ENCODE measurements around the gene DNAH10.

The DNAH10 gene

GRCh38 chr12:123886931-123887582 is 125.0 kb downstream of the DNAH10 start:
- no peaks in the 10 kb centered on the region for H3K36me3 ChIP-seq (ENCODE audit: control insufficient read depth in 2 of 2, insufficient read depth in 1 of 2, low read length in 2 of 2)
- no peak overlapping the region for H3K27ac ChIP-seq (ENCODE audit: extremely low read depth, low read depth, low read length)
- no peaks in the 10 kb centered on the region for H3K4me1 ChIP-seq (ENCODE audit: control insufficient read depth, insufficient read depth, low read length)
- H3K9me3 ChIP-seq (ENCODE audit: control insufficient read depth, insufficient read depth, low read depth, low read length), result no peaks in the 10 kb centered on the region
- CTCF ChIA-PET, result interaction anchor here (1.3 kb wide), 1 partner anchor 18 kb away, joined by 3 read pairs; no protein-coding TSS in a partner anchor
- POLR2A ChIA-PET, result no interaction called here
- TF ChIP-seq TCF7L2 (IDR thresholded peaks at IDR 0.05; ENCODE audit: borderline replicate concordance, low read depth, low read length) (no peak), ZNF561 (tag by site-specific recombination; IDR thresholded peaks at IDR 0.05; ENCODE audit: borderline replicate concordance) (no peak), EGR2 (tag by site-specific recombination; IDR thresholded peaks at IDR 0.05; ENCODE audit: low read depth) (no peak), ZNF555 (tag by site-specific recombination; conservative IDR thresholded peaks at IDR 0.05) (no peak), GLI2 (tag by site-specific recombination; IDR thresholded peaks at IDR 0.05; ENCODE audit: borderline replicate concordance, low read depth) (no peak), ZNF2 (tag by site-specific recombination; IDR thresholded peaks at IDR 0.05) (no peak), SP3 (tag by site-specific recombination; IDR thresholded peaks at IDR 0.05) (no peak)
- H3K4me3 ChIP-seq (ENCODE audit: low read depth, low read length), result no peak overlapping the region

DNA sequence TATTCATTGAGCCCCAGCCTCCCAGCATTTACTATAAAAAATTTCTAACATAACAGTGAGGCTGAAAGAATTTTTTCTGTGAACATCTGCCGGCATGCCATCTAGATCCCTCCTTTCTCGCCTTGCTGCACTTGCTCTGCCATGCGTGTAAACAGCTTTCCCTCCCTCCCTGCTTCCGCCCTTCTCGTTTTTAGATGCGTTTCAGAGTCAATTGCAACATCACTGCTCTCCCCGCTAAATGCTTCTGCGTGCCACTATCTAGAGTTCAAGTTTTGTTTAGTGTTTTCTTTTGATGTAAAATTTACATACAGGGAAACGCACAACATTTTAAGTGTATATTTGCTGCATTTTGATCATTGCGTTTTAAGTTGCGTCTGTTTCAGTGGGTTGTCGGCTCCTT is 126.9 kb downstream of the DNAH10 start:
- POLR2A ChIA-PET, result no interaction called here
- Histone ChIP-seq H3K4me3 (ENCODE audit: low read depth, low read length) (no peak overlapping the region), H3K4me1 (ENCODE audit: control insufficient read depth, insufficient read depth, low read length) (no peaks in the 10 kb centered on the region), H3K9me3 (ENCODE audit: control insufficient read depth, insufficient read depth, low read depth, low read length) (no peaks in the 10 kb centered on the region), H3K27ac (ENCODE audit: extremely low read depth, low read depth, low read length) (no peak overlapping the region), H3K36me3 (ENCODE audit: control insufficient read depth in 2 of 2, insufficient read depth in 1 of 2, low read length in 2 of 2) (no peaks in the 10 kb centered on the region)
- TF ChIP-seq, protein P1, sequence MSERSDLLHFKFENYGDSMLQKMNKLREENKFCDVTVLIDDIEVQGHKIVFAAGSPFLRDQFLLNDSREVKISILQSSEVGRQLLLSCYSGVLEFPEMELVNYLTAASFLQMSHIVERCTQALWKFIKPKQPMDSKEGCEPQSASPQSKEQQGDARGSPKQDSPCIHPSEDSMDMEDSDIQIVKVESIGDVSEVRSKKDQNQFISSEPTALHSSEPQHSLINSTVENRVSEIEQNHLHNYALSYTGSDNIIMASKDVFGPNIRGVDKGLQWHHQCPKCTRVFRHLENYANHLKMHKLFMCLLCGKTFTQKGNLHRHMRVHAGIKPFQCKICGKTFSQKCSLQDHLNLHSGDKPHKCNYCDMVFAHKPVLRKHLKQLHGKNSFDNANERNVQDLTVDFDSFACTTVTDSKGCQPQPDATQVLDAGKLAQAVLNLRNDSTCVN (tag by site-specific recombination; optimal IDR thresholded peaks at IDR 0.05), result no peak
- no peak for TF ChIP-seq ZNF184 (tag by site-specific recombination; IDR thresholded peaks at IDR 0.05)
- TF ChIP-seq ZFP37 (tag by site-specific recombination; IDR thresholded peaks at IDR 0.05), result no peak
- TF ChIP-seq, protein P2, sequence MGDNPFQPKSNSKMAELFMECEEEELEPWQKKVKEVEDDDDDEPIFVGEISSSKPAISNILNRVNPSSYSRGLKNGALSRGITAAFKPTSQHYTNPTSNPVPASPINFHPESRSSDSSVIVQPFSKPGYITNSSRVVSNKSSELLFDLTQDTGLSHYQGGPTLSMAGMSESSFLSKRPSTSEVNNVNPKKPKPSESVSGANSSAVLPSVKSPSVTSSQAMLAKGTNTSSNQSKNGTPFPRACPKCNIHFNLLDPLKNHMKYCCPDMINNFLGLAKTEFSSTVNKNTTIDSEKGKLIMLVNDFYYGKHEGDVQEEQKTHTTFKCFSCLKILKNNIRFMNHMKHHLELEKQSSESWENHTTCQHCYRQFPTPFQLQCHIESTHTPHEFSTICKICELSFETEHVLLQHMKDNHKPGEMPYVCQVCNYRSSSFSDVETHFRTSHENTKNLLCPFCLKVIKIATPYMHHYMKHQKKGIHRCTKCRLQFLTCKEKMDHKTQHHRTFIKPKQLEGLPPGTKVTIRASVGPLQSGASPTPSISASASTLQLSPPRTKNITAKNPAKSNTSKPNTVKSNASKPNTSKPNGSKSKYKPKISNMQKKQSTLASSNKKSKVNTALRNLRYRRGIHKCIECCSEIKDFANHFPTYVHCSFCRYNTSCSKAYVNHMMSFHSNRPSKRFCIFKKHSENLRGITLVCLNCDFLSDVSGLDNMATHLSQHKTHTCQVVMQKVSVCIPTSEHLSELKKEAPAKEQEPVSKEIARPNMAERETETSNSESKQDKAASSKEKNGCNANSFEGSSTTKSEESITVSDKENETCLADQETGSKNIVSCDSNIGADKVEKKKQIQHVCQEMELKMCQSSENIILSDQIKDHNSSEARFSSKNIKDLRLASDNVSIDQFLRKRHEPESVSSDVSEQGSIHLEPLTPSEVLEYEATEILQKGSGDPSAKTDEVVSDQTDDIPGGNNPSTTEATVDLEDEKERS (tag by site-specific recombination; IDR thresholded peaks at IDR 0.05), result no peak
- TF ChIP-seq, protein P3, sequence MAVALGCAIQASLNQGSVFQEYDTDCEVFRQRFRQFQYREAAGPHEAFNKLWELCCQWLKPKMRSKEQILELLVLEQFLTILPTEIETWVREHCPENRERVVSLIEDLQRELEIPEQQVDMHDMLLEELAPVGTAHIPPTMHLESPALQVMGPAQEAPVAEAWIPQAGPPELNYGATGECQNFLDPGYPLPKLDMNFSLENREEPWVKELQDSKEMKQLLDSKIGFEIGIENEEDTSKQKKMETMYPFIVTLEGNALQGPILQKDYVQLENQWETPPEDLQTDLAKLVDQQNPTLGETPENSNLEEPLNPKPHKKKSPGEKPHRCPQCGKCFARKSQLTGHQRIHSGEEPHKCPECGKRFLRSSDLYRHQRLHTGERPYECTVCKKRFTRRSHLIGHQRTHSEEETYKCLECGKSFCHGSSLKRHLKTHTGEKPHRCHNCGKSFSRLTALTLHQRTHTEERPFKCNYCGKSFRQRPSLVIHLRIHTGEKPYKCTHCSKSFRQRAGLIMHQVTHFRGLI (tag by site-specific recombination; IDR thresholded peaks at IDR 0.05), result no peak
- no peak for TF ChIP-seq ZNF19 (tag by site-specific recombination; IDR thresholded peaks at IDR 0.05; ENCODE audit: low read depth)
- CTCF ChIA-PET, result interaction anchor here (1.4 kb wide), 1 partner anchor 17 kb away, joined by 5 read pairs; no protein-coding TSS in a partner anchor

DNA sequence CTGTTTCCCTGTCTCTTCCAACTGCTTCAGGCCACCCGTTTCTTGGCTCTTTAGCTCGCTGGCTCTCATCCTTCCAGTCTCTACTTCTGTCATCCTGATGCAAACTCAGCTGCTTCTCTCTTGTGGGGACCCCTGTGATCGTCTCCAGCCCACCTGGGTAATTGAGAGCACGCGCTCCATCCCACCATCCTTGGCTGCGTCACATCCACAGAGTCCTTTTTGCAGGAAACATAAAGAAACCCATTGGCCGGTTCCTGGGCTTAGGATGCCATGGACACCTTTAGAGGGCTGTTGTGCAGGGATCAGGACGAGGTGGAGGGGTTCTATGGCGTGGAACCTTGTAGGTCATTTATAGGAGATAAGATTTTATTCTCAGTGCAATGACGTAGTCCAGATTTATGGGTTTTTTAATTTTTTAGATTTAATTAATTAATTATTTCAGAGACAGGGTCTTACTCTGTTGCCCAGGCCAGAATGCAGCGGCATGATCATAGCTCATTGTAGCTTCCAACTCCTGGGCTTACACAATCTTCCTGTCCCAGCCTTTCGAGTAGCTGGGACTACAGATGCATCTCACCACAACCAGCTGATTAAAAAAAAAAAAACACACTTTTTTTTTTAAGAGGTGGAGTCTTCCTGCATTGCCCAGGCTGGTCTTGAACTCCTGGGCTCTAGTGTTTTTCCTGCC is 127.9 kb downstream of the DNAH10 start:
- H3K9me3 ChIP-seq (ENCODE audit: control insufficient read depth, insufficient read depth, low read depth, low read length), result no peaks in the 10 kb centered on the region
- H3K27ac ChIP-seq (ENCODE audit: extremely low read depth, low read depth, low read length), result no peak overlapping the region
- H3K36me3 ChIP-seq (ENCODE audit: control insufficient read depth in 2 of 2, insufficient read depth in 1 of 2, low read length in 2 of 2), result no peaks in the 10 kb centered on the region
- ChIA-PET POLR2A (no interaction called here), CTCF (interaction anchor here (0.6 to 1.4 kb wide), 2 partner anchors 8 to 15 kb away, joined by 3 to 5 read pairs; no protein-coding TSS in a partner anchor)
- H3K4me3 ChIP-seq (ENCODE audit: low read depth, low read length), result no peak overlapping the region
- H3K4me1 ChIP-seq (ENCODE audit: control insufficient read depth, insufficient read depth, low read length), result no peaks in the 10 kb centered on the region
- TF ChIP-seq ZBTB1 (tag by site-specific recombination; IDR thresholded peaks at IDR 0.05) (no peak), ZNF610 (tag by site-specific recombination; IDR thresholded peaks at IDR 0.05; ENCODE audit: borderline replicate concordance) (no peak), ZNF174 (tag by site-specific recombination; IDR thresholded peaks at IDR 0.05) (no peak), SALL2 (tag by site-specific recombination; IDR thresholded peaks at IDR 0.05; ENCODE audit: borderline replicate concordance) (no peak), ZNF426 (tag by site-specific recombination; IDR thresholded peaks at IDR 0.05) (no peak)
- TF ChIP-seq, protein P4, sequence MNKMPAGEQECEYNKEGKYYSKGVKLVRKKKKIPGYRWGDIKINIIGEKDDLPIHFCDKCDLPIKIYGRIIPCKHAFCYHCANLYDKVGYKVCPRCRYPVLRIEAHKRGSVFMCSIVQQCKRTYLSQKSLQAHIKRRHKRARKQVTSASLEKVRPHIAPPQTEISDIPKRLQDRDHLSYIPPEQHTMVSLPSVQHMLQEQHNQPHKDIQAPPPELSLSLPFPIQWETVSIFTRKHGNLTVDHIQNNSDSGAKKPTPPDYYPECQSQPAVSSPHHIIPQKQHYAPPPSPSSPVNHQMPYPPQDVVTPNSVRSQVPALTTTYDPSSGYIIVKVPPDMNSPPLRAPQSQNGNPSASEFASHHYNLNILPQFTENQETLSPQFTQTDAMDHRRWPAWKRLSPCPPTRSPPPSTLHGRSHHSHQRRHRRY (tag by site-specific recombination; IDR thresholded peaks at IDR 0.05), result no peak
- TF ChIP-seq, protein P5, sequence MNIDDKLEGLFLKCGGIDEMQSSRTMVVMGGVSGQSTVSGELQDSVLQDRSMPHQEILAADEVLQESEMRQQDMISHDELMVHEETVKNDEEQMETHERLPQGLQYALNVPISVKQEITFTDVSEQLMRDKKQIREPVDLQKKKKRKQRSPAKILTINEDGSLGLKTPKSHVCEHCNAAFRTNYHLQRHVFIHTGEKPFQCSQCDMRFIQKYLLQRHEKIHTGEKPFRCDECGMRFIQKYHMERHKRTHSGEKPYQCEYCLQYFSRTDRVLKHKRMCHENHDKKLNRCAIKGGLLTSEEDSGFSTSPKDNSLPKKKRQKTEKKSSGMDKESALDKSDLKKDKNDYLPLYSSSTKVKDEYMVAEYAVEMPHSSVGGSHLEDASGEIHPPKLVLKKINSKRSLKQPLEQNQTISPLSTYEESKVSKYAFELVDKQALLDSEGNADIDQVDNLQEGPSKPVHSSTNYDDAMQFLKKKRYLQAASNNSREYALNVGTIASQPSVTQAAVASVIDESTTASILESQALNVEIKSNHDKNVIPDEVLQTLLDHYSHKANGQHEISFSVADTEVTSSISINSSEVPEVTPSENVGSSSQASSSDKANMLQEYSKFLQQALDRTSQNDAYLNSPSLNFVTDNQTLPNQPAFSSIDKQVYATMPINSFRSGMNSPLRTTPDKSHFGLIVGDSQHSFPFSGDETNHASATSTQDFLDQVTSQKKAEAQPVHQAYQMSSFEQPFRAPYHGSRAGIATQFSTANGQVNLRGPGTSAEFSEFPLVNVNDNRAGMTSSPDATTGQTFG (tag by site-specific recombination; IDR thresholded peaks at IDR 0.05; ENCODE audit: borderline replicate concordance), result no peak
